22Rv1 (cell line): ENCODE data around the gene RUNX2.

Source experiments
- H3K27ac ChIP-seq: fragments of 450-650 bp; 2 replicates; pipeline ENCODE4 v1.5.1; 2017
- ZFX ChIP-seq: fragments of 450-650 bp; IDR thresholded peaks from 2 replicates; pipeline ENCODE4 v1.6.1; 2017; ENCODE audit warnings: antibody characterized with exemption, borderline replicate concordance
- TF ChIP-seq, protein P1 (sequence below): fragments of 450-650 bp; IDR thresholded peaks from 2 replicates; pipeline ENCODE4 v1.5.1; 2017; ENCODE audit warnings: mild to moderate bottlenecking

Gene RUNX2

GRCh38 chr6:45323656-45324224 lies 4.4 kb upstream of the RUNX2 start:
- TF ChIP-seq, protein P1, sequence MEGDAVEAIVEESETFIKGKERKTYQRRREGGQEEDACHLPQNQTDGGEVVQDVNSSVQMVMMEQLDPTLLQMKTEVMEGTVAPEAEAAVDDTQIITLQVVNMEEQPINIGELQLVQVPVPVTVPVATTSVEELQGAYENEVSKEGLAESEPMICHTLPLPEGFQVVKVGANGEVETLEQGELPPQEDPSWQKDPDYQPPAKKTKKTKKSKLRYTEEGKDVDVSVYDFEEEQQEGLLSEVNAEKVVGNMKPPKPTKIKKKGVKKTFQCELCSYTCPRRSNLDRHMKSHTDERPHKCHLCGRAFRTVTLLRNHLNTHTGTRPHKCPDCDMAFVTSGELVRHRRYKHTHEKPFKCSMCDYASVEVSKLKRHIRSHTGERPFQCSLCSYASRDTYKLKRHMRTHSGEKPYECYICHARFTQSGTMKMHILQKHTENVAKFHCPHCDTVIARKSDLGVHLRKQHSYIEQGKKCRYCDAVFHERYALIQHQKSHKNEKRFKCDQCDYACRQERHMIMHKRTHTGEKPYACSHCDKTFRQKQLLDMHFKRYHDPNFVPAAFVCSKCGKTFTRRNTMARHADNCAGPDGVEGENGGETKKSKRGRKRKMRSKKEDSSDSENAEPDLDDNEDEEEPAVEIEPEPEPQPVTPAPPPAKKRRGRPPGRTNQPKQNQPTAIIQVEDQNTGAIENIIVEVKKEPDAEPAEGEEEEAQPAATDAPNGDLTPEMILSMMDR = no peak
- no peak for TF ChIP-seq ZFX
- no peak overlapping the region for H3K27ac ChIP-seq

DNA sequence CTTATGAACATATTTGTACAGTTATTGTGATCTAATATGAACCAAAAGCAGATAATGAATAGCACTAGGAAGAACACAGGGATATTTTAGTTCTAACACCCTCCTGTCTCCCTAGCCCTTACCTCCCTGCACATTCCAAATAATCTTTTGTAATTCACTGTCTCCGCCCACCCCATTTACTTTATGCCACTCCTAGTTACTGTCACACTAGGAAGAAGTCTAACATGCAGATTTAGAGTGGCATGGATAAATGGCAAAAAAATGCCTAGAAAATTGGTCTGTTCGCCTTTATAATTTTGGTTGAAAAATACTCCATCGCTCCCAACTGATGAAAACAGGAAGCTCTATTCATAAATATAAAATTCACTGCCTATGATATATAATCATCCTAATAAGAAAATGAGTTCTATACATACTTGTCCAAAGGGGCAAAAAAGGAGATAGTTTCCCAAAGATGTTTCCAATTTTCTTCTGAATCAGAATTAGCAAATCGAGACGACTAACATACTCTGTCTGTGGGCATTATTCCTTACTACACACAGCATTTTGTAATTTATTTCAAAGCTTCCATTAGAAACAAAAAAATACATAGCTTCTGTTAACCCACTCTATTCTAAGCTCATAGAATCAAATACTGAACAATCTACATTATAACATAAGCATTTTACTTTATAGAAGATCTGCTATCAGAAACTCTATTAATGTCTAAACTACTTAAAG lies 1.3 kb upstream of the RUNX2 start:
- H3K27ac ChIP-seq = no peak overlapping the region

DNA sequence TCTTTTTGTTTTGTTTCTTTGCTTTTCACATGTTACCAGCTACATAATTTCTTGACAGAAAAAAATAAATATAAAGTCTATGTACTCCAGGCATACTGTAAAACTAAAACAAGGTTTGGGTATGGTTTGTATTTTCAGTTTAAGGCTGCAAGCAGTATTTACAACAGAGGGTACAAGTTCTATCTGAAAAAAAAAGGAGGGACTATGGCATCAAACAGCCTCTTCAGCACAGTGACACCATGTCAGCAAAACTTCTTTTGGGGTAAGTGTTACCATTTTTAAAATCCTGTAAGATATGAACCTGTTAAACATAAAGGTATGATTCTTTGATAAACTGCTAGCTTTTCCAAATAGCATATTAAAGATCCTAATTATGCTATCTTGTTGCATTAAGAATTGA lies 393 bp downstream of the RUNX2 start:
- H3K27ac ChIP-seq = no peak overlapping the region
- TF ChIP-seq, protein P1 = no peak
- no peak for TF ChIP-seq ZFX

More for the DNA sequence above, 1.3 kb upstream of the RUNX2 start:
- TF ChIP-seq, protein P1 = no peak
- no peak for TF ChIP-seq ZFX

- no peak for TF ChIP-seq ZFX
- TF ChIP-seq, protein P1 = no peak
- no peak overlapping the region for H3K27ac ChIP-seq
Observed at GRCh38 chr6:45344900-45345299, 16.8 kb downstream of the RUNX2 start.

GRCh38 chr6:45350186-45350710 lies 22.1 kb downstream of the RUNX2 start:
- H3K27ac ChIP-seq = no peak overlapping the region
- TF ChIP-seq ZFX = no peak
- TF ChIP-seq, protein P1 = no peak

DNA sequence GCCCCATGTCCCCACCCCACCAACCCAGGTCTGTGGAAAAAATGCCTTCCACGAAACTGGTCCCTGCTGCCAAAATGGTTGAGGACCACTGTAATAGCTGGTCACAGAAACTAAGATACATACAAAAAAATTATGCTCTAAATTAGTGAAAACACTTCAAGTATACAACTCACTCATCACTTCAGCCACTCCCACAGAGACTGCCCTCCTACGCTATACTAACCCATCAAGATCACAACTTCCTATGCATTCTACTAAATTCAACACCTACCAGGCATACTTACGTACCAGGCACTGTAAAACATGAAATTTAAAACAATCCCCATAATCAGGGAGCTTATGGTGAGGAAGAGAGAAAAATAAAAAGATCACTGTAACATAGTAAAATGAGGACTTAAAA lies 22.9 kb downstream of the RUNX2 start:
- no peak for TF ChIP-seq ZFX
- TF ChIP-seq, protein P1 = no peak
- no peak overlapping the region for H3K27ac ChIP-seq

DNA sequence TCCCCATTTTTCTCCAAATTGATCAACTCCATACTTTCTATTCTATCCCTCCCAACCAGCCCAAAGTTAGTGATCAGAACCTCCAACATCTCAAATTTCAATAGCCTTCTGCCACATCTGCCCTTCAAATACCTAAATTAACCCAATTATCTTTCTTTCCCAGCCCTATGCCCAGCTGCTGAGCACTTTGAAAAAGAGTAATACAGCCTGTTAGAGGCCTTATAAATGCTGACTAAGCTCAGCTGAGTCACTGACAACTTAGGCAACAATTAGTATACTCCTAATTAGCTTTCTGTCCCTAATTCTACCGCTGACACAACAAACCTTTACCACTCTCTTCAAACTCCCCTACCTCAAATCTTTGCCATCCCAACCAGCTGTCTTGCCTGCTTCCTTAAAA lies 23.5 kb downstream of the RUNX2 start:
- no peak overlapping the region for H3K27ac ChIP-seq
- TF ChIP-seq, protein P1 = no peak
